DOHH2 (cell line): Measurements from ENCODE around the gene ANKRD37.

Experiments
- H3F3A ChIP-seq: fragments of 200-600 bp; sonication (generic), shearing (Covaris generic); 2 replicates; pipeline ENCODE4 v1.6.0; 2016; ENCODE audit warnings: antibody characterized with exemption, mild to moderate bottlenecking; ENCODE audit not compliant: control insufficient read depth, insufficient read depth
- H3K27ac ChIP-seq: fragments of 200-600 bp; sonication (generic); 2 replicates; pipeline ENCODE4 v1.5.1; 2014; ENCODE audit warnings: low read depth, mild to moderate bottlenecking, low read length, moderate library complexity
- H3K27me3 ChIP-seq: fragments of 200-600 bp; sonication (generic); 2 replicates; pipeline ENCODE4 v1.6.1; 2014; ENCODE audit warnings: mild to moderate bottlenecking, low read length, mixed read lengths; ENCODE audit not compliant: control insufficient read depth
- H3K36me3 ChIP-seq: fragments of 200-600 bp; sonication (generic); 2 replicates; pipeline ENCODE4 v1.6.1; 2014; ENCODE audit warnings: mild to moderate bottlenecking, low read length, moderate library complexity, mixed read lengths; ENCODE audit not compliant: control insufficient read depth
- H3K4me1 ChIP-seq: fragments of 200-600 bp; sonication (generic); 2 replicates; pipeline ENCODE4 v1.6.1; 2014; ENCODE audit warnings: mild to moderate bottlenecking, low read length, mixed read lengths; ENCODE audit not compliant: control insufficient read depth
- H3K4me2 ChIP-seq: fragments of 200-600 bp; sonication (generic); 2 replicates; pipeline ENCODE4 v1.6.0; 2014; ENCODE audit warnings: mild to moderate bottlenecking, low read length, moderate library complexity
- H3K4me3 ChIP-seq: fragments of 200-600 bp; sonication (generic); 2 replicates; pipeline ENCODE4 v1.5.1; 2014; ENCODE audit warnings: mild to moderate bottlenecking, low read length, mixed read lengths
- H3K79me2 ChIP-seq: fragments of 200-600 bp; sonication (generic); 2 replicates; pipeline ENCODE4 v1.6.1; 2014; ENCODE audit warnings: mild to moderate bottlenecking, low read length, mixed read lengths; ENCODE audit not compliant: control insufficient read depth
- H3K9me2 ChIP-seq: fragments of 200-600 bp; sonication (generic); replicated peaks from 2 replicates; pipeline ENCODE4 v1.6.1; 2014; ENCODE audit warnings: mild to moderate bottlenecking, low read length, mixed read lengths; ENCODE audit not compliant: control insufficient read depth
- H3K9me3 ChIP-seq: fragments of 200-600 bp; sonication (generic); 2 replicates; pipeline ENCODE4 v1.6.1; 2014; ENCODE audit warnings: antibody characterized with exemption, low read length, mixed read lengths; ENCODE audit not compliant: control insufficient read depth, insufficient read depth
- H4K20me1 ChIP-seq: fragments of 200-600 bp; sonication (generic); 2 replicates; pipeline ENCODE4 v1.6.0; 2014; ENCODE audit warnings: low read depth, mild to moderate bottlenecking, antibody characterized with exemption, low read length, moderate library complexity; ENCODE audit not compliant: control insufficient read depth, insufficient read depth
- CTCF ChIP-seq: fragments of 200-600 bp; sonication (generic); IDR thresholded peaks from one replicate; pipeline ENCODE4 v1.5.1; 2014; ENCODE audit warnings: antibody characterized with exemption, mild to moderate bottlenecking, low read depth, low read length; ENCODE audit not compliant: poor library complexity, severe bottlenecking
- EZH2phosphoT487 ChIP-seq: fragments of 200-600 bp; sonication (generic); IDR thresholded peaks from 2 replicates; pipeline ENCODE4 v1.6.1; 2017; ENCODE audit warnings: borderline replicate concordance, mild to moderate bottlenecking, antibody characterized with exemption, low read length, moderate library complexity, mixed read lengths

The ANKRD37 gene

GRCh38 chr4:185357733-185358440 is 38.8 kb upstream of the ANKRD37 start:
- H3K4me3 ChIP-seq, result no peak overlapping the region
- H3K4me2 ChIP-seq, result no peak overlapping the region
- H3K9me3 ChIP-seq, result no peaks in the 10 kb centered on the region
- peaks cover 57% of the 10 kb centered on the region for H3K36me3 ChIP-seq
- no peak for TF ChIP-seq EZH2phosphoT487
- TF ChIP-seq CTCF, result no peak
- no peaks in the 10 kb centered on the region for H3F3A ChIP-seq
- no peaks in the 10 kb centered on the region for H4K20me1 ChIP-seq
- H3K27ac ChIP-seq, result no peak overlapping the region
- H3K79me2 ChIP-seq, result no peaks in the 10 kb centered on the region
- H3K27me3 ChIP-seq, result no peaks in the 10 kb centered on the region
- no peaks in the 10 kb centered on the region for H3K4me1 ChIP-seq
- no peaks in the 10 kb centered on the region for H3K9me2 ChIP-seq

- Histone ChIP-seq H3K36me3 (peaks cover 57% of the 10 kb centered on the region), H3K4me2 (no peak overlapping the region), H3K4me1 (no peaks in the 10 kb centered on the region), H3K9me2 (no peaks in the 10 kb centered on the region), H3F3A (no peaks in the 10 kb centered on the region), H3K9me3 (no peaks in the 10 kb centered on the region), H4K20me1 (no peaks in the 10 kb centered on the region), H3K27me3 (no peaks in the 10 kb centered on the region), H3K79me2 (no peaks in the 10 kb centered on the region), H3K27ac (no peak overlapping the region), H3K4me3 (no peak overlapping the region)
- TF ChIP-seq CTCF, result no peak
- no peak for TF ChIP-seq EZH2phosphoT487
These were observed 38.1 kb upstream of the ANKRD37 start for GRCh38 chr4:185358514-185358913.

GRCh38 chr4:185358959-185359358 is 37.7 kb upstream of the ANKRD37 start:
- no peaks in the 10 kb centered on the region for H3F3A ChIP-seq
- no peak overlapping the region for H3K27ac ChIP-seq

More at GRCh38 chr4:185358959-185359358, 37.7 kb upstream of the ANKRD37 start:
- Histone ChIP-seq H3K9me3 (no peaks in the 10 kb centered on the region), H3K27me3 (no peaks in the 10 kb centered on the region), H3K4me1 (no peaks in the 10 kb centered on the region), H3K79me2 (no peaks in the 10 kb centered on the region), H3K9me2 (no peaks in the 10 kb centered on the region), H3K36me3 (peaks cover 55% of the 10 kb centered on the region), H3K4me3 (no peak overlapping the region), H4K20me1 (no peaks in the 10 kb centered on the region), H3K4me2 (no peak overlapping the region)
- TF ChIP-seq CTCF (no peak), EZH2phosphoT487 (no peak)
